Omental fat pad (tissue), 4 donors: ENCODE results near the gene SUSD6. TPM values are rescaled to one million over a fixed set of nuclear protein-coding genes. Genes with fewer than 3 reads are reported as not detected.

Experiments
- ATAC-seq: fragments of 150-250 bp; one replicate; pipeline ENCODE4 v1.9.1; 2016; ENCODE audit warnings: mild to moderate bottlenecking, moderate library complexity; ENCODE audit not compliant: low FRiP score
- DNase-seq: peaks from one replicate; pipeline ENCODE4 v3.0.0-alpha.2; 2019; ENCODE audit warnings: low spot score
- total RNA-seq, 4 donors: library from RNA; depleted of rRNA; stranded (reverse); fragments of >200 nt; gene quantifications; one replicate each; pipeline ENCODE4 v1.1.0, GENCODE V29; 2016
- TF ChIP-seq, protein P1 (sequence below), 3 donors: fragments of 450-650 bp; IDR thresholded peaks; one replicate each; pipeline ENCODE4 v1.5.1; 2016 to 2017; ENCODE audit warnings: antibody characterized with exemption in 3 of 3, mild to moderate bottlenecking in 3 of 3, moderate library complexity in 2 of 3

Gene SUSD6
- total RNA-seq, 4 donors from 2014 or later, result 31.1 to 73.3 (median 52.7) TPM

DNA sequence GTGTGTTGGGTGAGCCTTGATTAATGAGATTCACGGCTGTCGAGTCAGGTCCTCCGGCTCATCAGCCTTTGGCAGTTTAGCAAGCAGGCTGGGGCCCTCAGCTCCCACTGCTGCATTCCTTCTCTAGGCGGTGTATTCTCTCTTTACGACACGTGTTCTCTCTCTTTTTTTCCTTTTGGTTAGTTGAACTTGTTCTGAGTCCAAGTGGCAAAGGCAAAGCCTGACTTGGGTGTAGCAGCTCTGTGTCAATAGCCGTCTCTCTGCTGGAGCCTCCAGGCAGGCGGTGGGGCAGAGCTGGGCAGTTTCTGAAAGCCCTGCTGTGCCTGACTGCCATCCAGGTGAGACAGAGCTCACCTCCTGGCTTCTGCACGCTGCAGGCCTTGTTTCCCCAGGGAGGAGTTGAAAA, 46.6 kb downstream of the SUSD6 start:
- TF ChIP-seq, protein P1, sequence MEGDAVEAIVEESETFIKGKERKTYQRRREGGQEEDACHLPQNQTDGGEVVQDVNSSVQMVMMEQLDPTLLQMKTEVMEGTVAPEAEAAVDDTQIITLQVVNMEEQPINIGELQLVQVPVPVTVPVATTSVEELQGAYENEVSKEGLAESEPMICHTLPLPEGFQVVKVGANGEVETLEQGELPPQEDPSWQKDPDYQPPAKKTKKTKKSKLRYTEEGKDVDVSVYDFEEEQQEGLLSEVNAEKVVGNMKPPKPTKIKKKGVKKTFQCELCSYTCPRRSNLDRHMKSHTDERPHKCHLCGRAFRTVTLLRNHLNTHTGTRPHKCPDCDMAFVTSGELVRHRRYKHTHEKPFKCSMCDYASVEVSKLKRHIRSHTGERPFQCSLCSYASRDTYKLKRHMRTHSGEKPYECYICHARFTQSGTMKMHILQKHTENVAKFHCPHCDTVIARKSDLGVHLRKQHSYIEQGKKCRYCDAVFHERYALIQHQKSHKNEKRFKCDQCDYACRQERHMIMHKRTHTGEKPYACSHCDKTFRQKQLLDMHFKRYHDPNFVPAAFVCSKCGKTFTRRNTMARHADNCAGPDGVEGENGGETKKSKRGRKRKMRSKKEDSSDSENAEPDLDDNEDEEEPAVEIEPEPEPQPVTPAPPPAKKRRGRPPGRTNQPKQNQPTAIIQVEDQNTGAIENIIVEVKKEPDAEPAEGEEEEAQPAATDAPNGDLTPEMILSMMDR (IDR thresholded peaks at IDR 0.05), result no peak
- peak; percentile 50 for ATAC-seq
- no peak for DNase-seq

DNA sequence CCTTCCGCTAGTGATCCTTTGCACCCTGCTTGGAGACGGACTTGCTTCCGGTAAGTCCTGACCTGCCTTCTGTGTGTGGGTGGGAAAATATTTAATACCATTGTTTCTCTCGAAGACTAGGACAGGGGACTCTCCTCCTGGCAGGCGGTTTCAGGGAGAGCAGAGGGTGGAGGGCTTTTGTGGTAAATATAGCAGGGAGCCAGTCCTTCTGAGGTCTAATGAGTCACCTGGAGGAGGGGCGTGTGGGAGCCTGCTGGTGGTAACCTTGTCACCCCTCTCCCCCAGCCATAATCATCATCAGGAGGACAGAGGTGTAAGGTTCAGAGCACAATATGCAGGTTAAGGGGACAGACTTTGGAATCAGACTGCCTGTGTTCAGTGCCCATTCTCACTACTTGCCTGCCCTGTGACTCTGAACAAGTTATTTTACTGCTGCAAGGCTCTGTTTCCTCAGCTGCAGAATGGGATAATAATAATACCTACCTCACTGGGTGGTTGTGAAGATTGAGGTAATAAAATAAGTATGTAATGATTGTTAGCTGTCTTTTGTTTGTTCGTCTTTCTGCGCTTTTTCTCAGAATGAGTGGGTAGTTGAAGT, 47.4 kb downstream of the SUSD6 start:
- peak; percentile 37 for ATAC-seq
- DNase-seq, result no peak
- TF ChIP-seq, protein P1 (IDR thresholded peaks at IDR 0.05), result no peak

DNA sequence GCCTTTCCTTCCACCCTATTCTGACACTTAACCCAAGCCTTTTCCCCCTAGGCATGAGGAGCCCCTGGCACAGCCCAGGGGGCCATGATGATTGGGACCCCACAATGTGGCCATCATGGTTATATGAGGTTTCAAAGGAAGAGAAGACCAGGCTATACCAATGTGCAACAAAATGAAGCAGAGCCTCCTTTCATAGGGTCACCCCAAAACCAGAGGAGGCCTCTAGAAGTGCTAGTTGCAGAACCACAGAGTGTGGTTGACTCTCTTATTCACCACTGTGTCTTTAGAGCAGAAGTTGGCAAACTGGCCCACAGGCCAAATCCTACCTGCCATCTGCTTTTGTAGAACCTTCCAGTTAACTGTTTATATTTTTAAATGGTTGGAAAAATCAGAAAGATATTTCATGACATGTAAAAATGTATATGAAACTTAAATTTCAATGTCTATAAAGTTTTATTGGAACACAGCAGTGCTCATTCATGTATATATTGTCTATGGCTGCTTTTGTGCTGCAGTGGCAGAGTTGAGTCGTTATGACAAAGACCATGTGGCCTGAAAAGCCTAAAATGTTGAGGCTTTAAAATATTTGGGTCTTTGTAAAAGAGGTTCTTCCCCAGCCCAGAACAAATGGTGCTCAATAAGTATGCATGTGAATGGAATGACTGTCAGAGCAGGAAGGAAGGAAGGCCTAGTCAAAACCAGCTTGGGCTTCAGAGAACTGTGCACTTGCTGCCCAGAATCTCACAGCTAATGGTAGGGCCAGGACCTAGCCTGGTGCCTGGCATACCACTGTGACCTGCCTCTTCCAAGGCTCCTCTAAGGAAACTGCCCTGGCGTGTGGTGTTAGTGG, 49.2 kb downstream of the SUSD6 start:
- DNase-seq, result no peak
- no peak for ATAC-seq
- TF ChIP-seq, protein P1 (IDR thresholded peaks at IDR 0.05), result no peak

DNA sequence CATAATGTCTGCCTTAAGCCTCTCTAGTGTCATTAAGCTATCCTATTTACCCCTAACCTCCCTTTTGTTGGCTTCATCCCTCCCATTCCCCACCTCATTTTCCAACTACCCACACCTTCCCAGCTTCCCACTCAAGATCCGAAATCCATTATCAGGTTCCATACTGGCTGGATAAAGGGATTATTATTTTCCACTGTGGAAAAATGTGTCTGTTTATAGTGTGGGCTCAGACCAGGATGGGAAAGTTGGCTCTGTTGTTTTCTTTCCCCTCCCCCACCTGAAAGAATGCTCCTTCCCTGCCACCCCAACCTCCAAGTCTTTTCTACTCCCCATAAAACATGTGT, 49.8 kb downstream of the SUSD6 start:
- DNase-seq (no peak), ATAC-seq (no peak)
- TF ChIP-seq, protein P1 (IDR thresholded peaks at IDR 0.05), result no peak

GRCh38 chr14:69662636-69663299, 51.4 kb downstream of the SUSD6 start:
- DNase-seq (no peak), ATAC-seq (no peak)
- TF ChIP-seq, protein P1 (IDR thresholded peaks at IDR 0.05), result no peak

GRCh38 chr14:69663300-69663643, 51.9 kb downstream of the SUSD6 start:
- DNase-seq (no peak), ATAC-seq (no peak)
- TF ChIP-seq, protein P1 (IDR thresholded peaks at IDR 0.05), result no peak
